HG02678 (cell line): Measurements from ENCODE around the gene SRP14.
A peak's percentile ranks its signal among the peaks of the same experiment; 100 is the strongest.

Source experiments
- ATAC-seq: cut with Tn5 transposase; IDR thresholded peaks from one replicate; pipeline ENCODE4 v1.9.1; 2021; ENCODE audit warnings: mild to moderate bottlenecking, moderate library complexity; ENCODE audit not compliant: unreplicated experiment

The SRP14 gene

GRCh38 chr15:40069178-40070165 is 30.5 kb upstream of the SRP14 start:
- ATAC-seq: peak; percentile 70

- ATAC-seq: no peak
Observed at GRCh38 chr15:40067921-40068624, 29.1 kb upstream of the SRP14 start.

- ATAC-seq: no peak
Observed at GRCh38 chr15:40066589-40066988, 27.6 kb upstream of the SRP14 start.

- ATAC-seq: no peak
Observed at GRCh38 chr15:40065166-40065565, 26.2 kb upstream of the SRP14 start.

- peak; percentile 54 for ATAC-seq
Observed at GRCh38 chr15:40064231-40064894, 25.4 kb upstream of the SRP14 start.

DNA sequence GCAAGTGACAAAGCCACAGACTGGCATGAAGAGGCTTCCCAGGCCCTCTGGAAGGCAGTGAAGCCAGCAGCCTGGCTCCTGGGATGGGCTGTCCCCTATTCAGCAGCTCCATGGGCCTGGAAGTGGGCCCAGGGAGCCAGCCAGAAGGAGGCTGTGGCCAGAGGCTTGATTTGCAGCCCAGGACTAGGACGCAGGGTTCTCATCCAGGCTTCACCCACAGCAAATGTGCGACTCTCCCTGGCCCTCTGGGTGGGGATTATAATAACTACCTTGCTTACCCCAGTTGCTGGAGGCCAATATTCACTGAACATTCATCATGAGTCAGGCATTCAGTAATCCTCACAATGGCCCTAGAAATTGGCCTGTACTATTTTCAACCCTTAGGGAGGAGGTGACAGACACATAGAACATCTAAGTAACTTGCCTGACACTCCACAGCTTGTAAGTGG is 24.6 kb upstream of the SRP14 start:
- ATAC-seq: no peak

DNA sequence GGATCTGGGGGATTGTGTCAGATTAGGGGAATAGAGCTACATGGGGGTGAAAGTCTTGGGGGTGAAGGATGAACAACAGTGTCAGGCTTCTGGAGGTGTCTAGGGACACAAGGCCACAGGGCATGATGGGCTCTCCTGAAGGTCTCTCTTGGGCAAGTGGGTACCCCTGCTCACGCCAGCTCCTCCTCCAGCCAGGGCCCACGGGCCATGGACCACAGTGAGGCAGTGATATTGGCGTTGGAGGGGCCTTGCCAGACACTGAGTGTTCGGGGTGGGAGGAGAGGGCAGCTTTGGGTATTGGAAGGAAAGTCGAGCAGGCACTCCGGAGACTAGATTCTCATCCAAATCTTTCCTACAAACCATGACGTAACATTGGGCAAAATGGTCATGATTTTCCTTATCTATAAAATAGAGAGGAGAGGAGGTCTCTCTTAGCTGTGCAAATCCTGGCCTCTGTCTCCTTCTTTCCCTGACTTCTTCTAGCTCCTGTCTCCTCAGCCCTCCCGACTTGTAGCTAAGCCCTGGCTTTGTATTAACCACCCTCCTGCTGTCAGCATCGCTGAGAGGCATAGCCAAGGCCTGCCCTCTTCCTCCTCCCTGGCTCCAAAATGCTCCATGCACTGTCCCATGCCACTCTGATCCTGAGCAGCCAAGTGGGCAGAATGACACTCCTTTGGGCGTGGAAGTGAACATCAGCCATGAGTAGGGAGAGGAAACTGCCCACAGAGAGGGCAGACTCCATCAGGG is 24.0 kb upstream of the SRP14 start:
- no peak for ATAC-seq

DNA sequence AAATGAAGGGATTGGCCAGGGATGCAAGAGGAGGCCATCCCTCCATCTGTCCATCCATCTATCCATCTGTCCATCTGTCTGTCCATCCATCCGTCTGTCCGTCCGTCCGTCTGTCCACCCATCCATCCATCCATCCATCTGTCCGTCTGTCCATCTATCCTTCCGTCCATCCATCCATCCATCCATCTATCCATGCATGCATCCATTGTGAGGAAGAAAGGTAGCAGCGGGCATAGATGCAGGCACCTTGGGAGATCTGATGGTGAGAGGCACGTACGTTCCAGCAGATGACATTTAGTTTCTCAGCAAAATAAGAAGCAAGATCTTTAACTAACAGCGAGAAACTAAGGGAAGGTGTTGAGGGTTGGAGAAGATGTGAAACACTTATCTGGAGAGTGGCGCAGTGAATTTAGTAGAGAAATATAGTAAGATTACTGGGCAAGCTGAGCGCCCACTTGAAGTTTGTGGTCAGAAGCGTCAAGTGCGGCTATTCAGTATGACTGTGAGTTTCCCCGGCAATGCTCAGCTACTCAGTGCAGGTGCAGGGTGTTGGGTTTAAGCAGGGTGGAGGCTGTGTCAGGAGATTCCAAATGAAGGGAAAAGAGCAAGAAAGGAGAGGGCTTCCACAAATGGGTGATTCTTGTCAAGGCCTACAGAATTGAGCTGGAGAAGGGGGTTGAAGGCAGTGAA is 22.4 kb upstream of the SRP14 start:
- peak; percentile 53 for ATAC-seq

DNA sequence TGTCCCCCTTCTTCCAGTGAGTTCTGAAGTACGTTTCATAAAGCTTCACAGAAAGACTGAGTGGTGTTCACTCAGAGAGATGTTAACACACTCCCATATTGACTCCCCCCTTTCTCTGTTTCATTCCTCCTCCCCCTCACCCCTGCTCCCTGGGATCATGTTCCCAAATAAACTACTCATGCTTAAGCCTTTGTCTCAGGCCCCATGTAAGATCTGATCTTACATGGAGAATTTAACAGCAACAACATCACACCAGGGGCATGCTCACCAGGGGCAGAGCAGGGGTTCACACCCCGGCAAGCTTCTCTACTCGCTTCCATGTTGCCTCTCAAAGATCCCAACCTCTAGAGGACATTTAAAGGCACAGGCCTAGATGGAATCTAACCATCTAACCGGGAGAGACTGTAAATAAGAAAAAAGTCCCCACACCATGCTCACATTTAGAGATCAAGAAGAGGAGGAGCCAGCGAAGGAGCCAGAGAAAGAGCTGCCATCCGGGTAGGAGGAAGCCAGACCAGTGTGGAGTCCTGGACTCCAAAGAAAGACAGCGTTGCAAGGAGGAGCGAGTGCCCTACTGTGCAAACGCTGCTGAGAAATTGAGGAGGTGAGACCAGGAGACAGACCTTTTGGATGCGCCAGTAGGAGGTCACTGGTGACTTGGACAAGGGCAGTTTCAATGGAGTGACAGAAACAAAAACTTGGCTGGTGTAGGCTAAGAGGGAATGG is 21.4 kb upstream of the SRP14 start:
- ATAC-seq: no peak

- no peak for ATAC-seq
Observed at GRCh38 chr15:40059821-40060220, 20.8 kb upstream of the SRP14 start.

DNA sequence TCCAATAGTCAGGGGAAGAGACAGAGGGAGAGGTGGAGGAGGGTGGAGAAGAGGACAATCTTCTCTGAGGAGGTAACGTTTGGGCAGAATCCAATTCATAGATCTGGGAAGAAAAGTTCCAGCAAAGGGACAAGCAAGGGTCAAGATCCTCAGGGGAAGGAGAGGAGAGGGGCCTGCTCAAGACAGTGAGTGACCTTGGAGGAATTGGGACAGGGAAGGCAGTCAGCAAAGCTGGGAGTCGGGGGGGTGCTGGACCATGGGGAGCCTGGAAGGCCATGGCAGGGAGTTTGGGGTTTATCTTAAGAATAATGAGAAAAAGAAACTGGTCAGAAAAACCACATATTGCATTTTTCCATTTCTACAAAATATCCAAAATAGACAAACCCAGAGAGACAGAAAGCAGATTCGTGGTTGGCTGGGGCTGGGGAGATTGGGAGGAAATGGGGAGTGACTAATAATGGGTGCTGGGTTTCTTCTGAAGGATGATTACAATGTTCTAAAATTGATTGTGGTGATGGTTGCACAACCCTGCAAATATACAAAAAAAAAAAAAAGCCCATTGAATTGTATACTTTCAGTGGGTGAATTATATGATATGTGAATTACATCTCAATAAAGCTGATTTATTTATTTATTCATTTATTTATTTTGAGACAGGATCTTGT is 19.6 kb upstream of the SRP14 start:
- no peak for ATAC-seq

DNA sequence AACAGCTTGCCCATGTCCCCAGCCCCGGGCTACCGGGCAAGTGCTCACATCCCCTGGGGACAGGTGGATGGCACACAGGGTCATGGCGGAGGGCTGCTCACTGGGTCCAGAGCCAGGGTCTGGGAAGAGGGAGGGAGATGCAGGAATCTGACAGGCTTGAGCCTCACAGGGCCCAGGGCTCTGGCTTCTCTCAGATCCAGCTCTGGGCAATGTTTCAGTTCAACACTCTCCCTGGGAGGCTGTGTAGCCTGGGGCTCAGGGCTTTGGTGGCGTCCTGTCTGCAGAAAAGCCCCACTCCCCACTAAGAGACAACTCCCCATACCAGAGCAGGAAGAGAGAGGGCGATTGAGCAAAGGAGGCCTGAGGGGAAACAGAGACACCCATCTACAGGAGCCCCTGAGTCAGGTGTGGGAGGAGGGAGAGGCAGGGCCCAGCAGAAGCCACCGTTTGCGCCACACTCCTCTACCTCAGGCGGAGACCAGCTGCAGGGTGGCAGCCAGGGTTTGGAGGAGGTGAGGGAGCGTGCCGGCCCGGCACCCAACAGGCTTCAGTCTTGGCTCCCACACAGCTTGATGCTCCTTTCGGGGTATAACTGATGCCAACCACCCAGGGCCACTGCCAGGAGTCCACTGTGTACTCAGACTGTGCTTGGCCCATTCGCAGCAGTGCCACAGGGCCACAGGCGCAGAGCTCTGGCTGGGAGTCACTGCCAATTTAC is 16.8 kb upstream of the SRP14 start:
- no peak for ATAC-seq

DNA sequence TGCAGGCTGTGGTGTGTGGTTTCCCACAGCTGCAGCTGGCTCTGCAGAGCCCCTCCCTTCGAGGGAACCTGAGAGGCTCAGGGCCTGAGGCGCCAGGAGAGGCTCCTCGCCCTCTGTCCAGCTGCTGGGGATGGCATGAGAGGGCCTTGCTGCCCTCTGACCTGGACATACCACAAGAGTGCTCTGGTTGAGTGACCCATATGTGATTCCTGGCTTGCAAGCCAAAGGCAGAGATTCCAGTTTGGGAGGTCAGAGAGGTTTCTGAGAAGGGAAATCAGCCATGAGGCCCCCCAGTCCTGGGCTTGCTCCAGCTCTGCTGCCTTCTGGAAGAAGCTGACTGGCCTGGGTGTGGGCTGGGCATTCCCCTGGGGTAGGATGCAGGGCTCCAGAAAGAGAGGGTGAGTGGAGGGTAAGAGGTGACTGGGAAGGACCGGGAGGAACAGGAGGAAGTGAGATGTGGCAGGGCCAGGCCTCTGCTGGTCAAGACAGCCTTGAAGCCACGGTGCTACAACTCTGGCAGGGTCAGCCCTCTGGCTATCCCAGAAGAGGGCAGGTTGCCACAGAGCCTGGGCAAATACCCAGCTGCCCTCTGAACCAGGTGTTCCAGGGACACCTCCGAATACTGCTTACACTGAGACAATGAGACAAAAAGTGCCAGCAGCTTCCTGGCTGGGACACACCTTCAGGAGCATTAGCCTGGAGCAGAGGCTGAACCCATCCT is 16.0 kb upstream of the SRP14 start:
- ATAC-seq: peak; percentile 87

GRCh38 chr15:40054605-40054854 is 15.5 kb upstream of the SRP14 start:
- ATAC-seq: peak; percentile 50

DNA sequence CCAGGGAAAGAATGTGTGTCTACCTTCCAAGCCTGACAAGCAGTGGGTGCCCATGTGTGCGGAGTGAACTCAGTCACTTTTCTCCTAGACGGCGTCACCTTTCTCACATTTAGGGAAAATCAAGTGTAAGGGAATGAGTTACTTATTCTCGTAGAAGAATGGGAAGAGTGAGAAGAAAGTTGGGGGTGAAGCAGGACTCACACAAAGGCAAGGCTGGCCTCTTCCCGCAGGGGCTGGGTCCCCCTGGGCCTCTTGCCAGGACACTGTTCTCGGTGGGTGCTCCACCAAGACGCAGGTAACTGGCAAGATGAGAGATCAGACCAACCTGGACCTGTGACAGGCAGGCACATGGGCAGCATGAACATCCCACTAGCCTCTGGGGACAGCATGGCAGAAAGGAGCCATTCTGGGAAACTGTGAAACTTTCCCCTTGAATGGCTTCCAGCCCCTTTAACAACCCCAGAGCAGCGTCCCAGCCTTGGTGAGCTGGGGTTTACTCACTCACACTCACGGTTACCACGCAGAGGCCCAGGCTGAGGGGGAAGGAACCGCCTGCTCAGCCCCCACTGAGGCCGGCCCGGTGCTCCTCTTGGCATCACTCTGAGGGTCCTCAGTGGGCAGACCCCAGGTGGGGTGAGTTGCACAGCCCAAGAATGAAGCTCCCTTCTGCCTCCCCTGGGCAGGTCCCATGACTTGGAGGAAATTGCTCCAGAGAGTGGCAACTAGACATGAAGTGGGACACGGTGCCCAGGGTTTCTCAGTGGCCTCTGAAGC is 15.0 kb upstream of the SRP14 start:
- peak; percentile 27 for ATAC-seq

- ATAC-seq: no peak
Observed at GRCh38 chr15:40053079-40053830, 14.3 kb upstream of the SRP14 start.
